HG02970 (cell line): ENCODE measurements around the gene TOPAZ1.

Source experiments
- ATAC-seq: cut with Tn5 transposase; IDR thresholded peaks from one replicate; pipeline ENCODE4 v1.9.1; 2021; ENCODE audit warnings: mild to moderate bottlenecking, moderate library complexity, moderate number of reproducible peaks; ENCODE audit not compliant: unreplicated experiment, low FRiP score

The TOPAZ1 gene

GRCh38 chr3:44241706-44242105 lies at the start of gene TOPAZ1:
Gene TOPAZ1 (plus strand): TSS chr3:44241886. CDS start chr3:44242054, 168 bp downstream.
- no peak for ATAC-seq

GRCh38 chr3:44198284-44199269 lies 43.1 kb upstream of the TOPAZ1 start:
- ATAC-seq, result no peak

DNA sequence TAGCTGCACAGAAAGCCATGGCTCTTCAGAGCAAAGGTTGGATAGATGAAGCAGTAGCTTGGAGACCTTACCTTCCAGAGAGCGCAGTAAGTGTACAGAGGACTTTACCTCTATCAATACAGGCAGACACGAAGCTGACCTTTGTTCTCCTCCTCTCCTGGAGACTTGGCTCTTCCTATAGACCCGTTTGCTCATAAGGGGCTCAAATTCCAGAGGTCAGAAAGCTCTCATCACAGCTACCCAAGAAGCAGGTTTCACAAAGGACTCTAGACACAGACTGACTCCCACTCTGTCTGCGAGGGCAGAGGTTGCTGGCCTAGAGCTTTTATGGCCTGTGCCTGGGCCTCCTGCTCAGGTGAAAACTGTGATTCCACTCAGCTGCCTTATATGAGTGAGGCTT lies 35.4 kb upstream of the TOPAZ1 start:
- ATAC-seq, result no peak

DNA sequence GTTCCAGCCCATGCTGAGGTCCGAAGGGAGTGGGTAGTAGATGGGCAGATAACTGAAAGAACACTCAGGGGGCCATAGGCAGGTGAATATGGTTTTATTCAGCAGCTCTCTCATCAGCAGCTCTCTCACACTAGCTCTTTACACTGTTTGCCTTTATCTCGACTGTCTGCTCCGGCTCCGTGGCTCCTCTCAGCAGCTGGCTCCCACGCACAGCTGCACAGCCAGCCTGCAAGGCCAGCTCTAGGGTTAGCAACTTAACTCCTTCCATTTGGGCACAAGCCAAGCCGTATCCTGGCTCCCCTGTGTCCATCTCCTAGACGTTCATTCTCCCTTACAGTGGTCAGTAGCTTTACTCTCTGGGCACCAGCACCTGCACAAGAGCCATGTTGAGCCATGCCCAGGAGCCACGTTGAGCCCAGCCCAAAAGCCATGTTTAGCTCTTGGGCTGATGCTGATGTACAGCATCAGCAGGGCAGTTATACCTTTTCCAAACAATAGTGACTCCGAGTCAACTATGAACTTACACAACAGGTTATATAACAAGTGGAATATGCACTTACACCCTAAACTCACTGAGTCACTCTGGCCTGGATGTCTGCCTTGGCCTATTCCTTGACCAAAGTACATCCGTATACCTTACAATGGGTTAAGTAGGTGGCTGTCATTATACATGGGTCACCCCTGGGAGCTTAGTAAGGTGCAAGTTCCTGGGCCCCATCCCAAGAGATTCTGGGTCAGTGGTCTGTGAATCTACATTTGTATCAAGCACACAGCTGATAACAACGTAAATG lies 34.6 kb upstream of the TOPAZ1 start:
- no peak for ATAC-seq

- no peak for ATAC-seq
These were observed 33.6 kb upstream of the TOPAZ1 start for GRCh38 chr3:44208086-44208485.

DNA sequence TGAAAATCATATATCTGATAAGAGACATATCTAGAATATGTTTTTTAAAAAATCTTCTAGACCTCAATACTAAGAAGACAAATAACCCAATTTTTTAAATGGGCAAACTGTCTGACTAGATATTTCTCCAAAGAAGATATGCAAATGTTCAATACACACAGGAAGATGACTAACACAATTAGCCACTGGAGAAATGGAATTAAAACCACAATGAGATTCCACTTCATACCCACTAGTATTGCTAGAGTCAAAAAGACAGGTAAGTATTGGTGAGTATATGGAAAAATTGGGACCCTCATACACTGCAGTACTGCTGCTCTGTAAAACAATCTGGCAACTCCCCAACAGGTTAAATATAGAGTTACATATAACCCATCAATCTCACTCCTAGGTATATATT lies 33.1 kb upstream of the TOPAZ1 start:
- no peak for ATAC-seq

DNA sequence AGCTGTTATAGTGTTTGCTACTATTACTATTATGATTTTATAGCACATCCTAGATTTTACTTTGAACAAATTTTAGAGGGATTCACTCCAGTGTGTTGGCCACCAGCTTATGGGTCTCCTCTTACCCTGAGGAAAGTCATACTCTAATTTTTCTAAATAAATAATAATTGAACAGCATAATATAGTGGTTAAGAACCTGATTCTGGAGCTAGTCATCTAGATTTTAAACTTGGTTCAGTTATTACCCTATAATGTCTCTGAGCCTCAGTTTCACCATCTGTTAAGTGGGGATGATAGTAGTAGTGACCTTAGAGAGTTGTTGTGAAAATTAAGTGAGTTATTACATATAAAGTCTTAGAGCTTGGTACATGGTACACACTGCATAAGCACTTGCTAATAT lies 30.7 kb upstream of the TOPAZ1 start:
- no peak for ATAC-seq

GRCh38 chr3:44222337-44222736 lies 19.3 kb upstream of the TOPAZ1 start:
- no peak for ATAC-seq

- no peak for ATAC-seq
These were observed 18.4 kb upstream of the TOPAZ1 start for GRCh38 chr3:44223299-44223698.

DNA sequence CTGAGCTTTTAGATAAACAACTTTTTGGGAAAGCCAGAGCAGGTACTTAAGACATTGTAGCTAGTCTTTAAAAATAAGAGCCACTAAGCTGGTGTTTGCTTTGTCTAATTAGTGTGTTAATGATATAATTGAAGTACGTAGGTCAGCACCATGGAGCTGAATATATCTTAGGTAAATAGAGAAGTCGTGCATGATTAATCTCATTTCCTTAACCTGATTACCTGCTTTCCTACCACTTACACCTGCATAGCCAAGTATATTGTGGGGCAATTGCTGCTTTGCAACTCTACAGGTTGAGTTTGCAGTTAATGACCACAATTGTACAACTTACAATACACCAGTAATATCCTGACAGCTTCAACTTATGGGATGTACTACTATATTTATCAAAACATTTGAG lies 17.6 kb upstream of the TOPAZ1 start:
- no peak for ATAC-seq

- ATAC-seq, result no peak
These were observed 15.1 kb upstream of the TOPAZ1 start for GRCh38 chr3:44226573-44226972.

DNA sequence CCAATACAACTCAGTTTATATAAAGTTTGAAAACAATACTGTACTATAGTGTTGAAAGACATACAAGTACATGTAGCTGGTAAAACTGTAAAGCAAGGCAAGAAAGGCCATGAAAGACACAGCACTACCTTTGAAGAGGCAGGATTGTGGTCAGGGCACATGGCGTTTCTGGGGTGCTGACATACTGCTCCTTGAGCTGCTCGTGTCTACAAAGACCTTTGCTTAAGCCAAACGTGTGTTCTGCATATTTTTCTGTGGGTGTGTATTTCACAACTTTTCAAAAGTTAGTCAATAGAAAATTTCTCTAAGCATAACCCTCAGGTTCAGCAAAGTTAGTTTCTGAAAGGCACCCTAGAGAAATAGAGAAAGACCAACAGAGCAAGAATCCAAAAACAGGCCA lies 14.1 kb upstream of the TOPAZ1 start:
- no peak for ATAC-seq

GRCh38 chr3:44228900-44229299 lies 12.8 kb upstream of the TOPAZ1 start:
- ATAC-seq, result no peak

GRCh38 chr3:44232407-44232806 lies 9.3 kb upstream of the TOPAZ1 start:
- no peak for ATAC-seq

DNA sequence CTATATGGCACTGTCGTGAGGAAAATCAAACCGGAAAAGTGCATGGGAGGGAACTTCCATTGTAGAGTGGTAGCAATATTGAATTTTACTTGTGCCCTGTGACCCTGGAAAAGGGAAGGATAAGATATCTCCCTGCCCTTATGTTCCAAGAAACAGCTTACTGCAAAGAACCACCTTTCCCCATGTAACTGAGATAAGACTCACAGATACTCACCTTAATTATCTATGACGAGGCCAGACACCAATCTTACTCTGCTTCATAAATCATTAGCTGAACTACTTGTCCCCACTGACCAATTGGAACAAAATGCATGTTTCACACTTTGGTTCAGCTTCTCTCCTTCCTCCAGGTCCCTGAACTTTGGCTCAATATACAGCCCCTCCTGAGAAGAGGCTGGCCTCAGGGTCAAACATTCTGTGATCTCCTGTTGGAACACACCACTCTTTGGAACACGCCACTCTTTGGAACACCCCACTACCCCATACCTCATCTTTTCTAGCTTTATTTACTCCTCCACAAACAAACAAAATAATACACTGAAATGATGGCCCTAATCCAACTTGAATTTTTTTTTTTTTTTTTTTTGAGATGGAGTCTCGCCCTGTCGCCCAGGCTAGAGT lies 6.9 kb upstream of the TOPAZ1 start:
- no peak for ATAC-seq

DNA sequence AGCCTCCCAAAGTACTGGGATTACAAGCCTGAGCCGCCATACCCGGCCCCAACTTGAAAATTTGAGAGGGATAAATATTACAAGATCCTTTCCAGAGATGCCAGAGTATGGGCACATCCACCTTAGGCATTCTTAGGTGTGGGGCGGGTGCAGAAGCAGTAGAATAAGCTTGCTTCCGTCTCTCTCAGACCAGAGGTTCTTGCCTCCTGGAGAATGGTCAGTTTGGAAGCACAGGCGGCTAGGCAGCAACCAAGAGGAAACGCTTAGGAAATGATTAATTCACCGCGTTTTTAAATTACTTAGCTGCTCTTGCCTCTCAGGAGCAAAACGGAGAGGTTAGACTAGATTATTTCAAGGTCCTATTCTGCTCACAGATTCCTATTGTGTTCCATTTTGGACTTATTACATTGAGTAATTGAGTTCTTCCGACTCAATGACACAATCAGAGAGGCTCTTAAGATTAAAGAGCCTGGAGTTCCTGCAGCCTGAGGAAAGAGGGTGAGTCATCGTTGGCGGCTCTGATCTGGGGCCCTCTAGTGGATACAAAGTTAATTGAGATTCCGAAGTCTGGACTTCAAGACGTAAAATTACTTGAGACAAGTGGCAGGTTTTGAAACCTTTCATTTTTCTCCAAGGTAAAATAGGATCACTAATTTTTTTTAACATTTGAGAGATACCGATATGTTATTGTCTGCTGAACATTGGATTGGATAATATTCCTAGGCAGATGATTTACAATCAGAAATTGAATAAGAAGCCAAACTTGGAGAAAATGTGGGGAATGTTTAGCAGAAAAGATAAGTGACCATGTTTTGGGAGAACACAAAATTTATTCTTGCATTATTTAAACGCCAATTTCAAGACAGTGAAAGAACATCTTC lies 5.8 kb upstream of the TOPAZ1 start:
- ATAC-seq, result no peak

- no peak for ATAC-seq
These were observed 5.2 kb upstream of the TOPAZ1 start for GRCh38 chr3:44236485-44236908.

DNA sequence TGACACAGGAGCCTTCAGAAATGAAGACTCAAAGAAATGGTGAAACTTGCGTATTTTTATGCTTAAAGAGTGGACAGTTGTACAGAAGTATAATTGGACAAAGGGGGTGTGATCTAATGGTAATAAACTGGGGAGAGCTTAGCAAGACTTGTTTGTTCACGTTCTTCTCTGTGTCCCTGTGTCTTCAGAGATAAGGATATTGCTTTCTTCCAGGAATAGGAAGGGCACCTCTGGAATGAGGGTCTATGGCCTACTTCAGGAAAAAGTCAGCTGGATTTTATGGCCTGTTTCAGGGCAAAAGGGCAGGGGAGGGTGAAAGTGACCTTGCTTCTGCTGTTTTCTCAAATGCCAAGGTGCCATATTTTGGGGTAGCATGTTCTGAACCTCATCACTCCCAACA lies 4.5 kb upstream of the TOPAZ1 start:
- no peak for ATAC-seq

DNA sequence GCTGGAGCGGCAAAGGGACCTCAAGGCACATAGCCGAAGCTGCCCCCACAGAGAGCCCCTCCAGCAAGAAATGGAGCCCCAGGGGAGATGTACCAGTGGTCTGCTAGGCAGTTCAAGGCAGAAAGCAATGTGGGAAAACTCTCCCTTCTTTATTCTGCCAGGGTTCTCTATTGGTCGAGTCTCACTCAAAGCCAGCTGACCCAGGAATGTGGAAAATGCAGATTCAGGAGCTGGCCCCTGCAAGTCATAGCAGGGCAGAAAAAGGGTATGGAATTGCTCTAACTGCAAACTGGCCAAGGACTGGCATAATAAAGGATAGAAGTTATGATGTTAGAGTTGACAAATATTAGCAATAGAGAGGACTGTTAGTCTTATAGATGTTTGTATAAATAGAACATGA lies 4.0 kb upstream of the TOPAZ1 start:
- ATAC-seq, result no peak

GRCh38 chr3:44238889-44239288 lies 2.8 kb upstream of the TOPAZ1 start:
- ATAC-seq, result no peak
